Ecto neural progenitor cell (in vitro differentiated cells): Measurements from ENCODE around the gene TAGLN2.
"Not testable (repeated sequence)": the region's sequence is repeated elsewhere in the genome, so short reads cannot be mapped to it uniquely, and the experiment has no call there.

ENCODE experiments used
- DNase-seq: peaks from one replicate; pipeline ENCODE4 v3.0.0-alpha.2; 2018; ENCODE audit warnings: low spot score

The TAGLN2 gene

DNA sequence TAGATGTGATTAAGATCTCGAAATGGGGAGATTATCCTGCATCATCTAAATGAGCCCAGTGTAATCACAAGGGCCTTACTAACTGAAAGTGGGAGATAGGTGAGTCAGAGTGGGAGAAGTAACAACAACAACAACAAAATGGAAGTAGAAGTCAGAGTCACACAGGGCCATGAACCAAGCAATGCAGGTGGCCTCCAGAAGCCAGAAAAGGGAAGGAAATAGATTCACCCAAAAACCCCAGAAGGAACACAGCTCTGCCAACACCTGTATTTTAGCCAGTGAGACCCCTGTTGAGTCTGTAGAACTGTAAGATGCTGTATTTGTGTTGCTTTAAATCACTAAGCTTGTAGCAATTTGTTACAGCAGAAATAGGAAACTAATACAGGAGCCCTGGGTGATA is 4.1 kb downstream of the TAGLN2 start:
- DNase-seq: no peak

DNA sequence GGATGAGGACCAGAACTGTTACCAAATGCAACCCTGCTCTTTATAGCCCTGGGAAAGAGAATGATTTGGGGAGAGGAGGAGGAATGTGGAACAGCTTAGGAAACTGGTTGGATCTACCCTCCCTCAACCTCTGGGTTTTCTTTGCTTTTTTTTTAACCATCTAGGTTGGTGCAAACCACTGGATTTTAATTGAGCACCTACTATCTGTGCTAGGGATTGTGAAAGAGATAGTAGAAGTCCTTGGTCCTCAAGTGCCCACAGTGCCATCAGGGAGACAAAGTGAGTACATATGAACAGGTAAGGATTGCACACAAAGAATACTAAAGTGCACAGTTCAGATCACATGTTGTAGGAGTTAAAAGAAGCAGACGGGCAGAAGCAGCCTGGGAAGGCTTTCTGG is 4.7 kb downstream of the TAGLN2 start:
- DNase-seq: no peak

DNA sequence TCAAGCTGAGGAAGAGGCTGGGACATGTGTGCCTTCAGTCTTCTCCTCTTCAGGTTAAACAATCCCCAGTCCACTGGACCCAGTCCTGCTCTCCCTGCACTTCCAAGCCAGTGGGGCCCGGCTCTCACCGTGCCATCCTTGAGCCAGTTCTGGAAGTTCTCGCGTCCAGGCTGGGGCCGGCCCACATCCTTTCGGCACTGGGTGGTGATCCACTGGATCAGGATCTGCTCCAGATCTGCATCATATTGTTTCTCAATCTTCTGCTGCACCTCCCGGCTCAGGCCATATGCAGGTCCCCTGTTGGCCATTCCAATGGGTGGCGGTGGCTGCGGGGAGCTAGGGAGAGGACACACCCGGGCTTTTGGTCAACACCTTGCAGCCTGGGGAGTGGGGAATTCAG is 5.1 kb downstream of the TAGLN2 start:
- DNase-seq: no peak

DNA sequence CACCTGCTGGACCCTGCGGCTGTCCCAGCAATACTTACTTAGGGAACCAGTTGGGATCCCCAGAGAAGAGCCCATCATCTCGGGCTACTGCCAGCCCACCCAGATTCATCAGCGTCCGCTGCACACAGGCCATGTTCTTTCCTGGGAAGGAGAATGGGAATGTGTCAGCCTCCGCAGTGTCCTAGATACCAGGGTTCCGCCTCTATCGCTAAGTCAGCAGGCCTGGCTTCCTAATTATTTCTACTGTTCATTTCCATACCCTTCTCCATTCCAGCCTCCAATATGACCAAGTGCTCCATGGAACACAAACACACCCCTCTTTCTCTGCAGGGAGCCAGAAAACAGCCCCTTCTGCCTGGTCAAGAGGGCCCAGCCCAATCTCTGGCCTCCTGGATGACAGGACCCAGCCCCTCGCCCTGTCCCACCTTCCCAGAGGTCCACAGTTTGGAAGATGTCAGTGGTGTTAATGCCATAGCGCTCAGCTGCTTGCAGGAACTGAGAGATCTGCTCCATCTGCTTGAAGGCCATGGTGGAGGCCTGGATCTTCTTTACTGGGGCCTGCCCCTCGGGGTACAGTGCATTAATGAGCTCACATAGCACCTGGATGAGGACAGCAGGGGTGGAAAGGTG is 6.0 kb downstream of the TAGLN2 start:
- DNase-seq: no peak

DNA sequence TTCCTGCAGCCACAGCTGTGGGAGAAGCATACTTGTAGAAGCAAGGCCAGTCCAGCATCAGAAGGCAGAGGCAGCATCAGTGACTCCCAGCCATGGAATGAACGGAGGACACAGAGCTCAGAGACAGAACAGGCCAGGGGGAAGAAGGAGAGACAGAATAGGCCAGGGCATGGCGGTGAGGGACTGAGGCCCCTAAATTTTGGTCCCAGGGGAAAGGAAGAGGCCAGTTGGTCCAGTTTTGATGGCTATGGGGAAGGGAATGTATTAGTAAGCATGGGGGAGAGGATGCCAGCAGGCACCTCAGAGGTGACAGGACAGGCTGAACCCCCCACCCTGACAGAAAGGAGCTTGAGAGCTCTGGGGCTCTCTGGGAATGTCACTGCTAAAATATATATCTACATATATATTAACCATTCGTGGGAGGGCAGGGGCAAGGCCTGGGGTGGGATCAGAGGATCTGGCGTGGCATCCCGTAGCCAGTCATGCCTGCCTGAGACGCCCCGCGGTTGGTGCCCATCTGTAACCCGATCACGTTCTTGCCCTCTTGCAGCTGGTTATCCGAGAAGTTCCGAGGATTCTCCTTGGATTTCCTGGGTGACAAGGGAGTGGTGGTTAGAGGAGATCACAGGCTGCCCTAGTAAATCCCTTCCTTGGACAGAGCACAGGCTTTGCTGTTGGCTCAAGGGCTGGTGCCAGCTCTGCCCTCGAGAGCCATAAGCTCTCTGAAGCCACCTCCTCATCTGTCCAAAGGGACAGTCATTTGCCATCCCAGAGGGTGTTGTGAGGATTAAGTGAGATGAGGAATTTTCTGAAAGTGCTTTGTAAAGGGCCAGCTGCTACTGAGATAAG is 6.7 kb downstream of the TAGLN2 start:
- no peak for DNase-seq

DNA sequence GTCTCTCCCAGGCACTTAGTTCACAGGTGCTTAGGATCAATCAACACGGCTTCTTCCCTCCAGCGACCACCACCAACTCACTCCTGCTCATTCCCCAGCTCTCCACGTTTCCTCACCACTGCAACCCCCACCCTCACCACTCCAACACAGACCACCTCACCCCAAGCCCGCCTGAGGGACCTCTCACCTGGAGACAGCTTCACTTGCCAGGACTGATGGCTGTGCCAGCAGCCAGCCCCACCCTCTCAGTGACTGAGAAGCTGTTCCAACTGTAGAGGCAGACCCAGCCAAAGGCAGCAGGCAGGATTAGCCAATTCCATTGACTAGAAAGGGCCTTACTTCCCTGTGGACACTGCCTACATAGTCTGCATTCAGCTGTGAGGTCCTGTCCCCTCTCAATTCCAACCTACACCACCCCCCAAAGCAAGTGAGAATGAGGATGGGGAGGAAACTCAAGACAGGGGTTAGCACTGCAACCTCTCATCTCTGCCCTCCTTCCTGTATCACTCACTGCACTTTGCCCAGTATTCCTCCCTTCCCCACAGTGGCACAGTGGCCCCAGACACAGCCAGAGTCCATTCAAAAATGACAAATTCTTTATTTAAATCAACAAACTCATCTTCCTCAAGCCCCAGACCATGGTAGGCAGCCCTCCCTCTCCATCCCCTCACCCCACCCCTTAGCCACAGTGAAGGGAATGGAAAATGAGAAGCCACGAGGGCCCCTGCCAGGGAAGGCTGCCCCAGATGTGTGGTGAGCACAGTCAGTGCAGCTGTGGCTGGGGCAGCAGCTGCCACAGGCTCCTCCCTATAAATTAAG is 7.6 kb downstream of the TAGLN2 start:
- no peak for DNase-seq

DNA sequence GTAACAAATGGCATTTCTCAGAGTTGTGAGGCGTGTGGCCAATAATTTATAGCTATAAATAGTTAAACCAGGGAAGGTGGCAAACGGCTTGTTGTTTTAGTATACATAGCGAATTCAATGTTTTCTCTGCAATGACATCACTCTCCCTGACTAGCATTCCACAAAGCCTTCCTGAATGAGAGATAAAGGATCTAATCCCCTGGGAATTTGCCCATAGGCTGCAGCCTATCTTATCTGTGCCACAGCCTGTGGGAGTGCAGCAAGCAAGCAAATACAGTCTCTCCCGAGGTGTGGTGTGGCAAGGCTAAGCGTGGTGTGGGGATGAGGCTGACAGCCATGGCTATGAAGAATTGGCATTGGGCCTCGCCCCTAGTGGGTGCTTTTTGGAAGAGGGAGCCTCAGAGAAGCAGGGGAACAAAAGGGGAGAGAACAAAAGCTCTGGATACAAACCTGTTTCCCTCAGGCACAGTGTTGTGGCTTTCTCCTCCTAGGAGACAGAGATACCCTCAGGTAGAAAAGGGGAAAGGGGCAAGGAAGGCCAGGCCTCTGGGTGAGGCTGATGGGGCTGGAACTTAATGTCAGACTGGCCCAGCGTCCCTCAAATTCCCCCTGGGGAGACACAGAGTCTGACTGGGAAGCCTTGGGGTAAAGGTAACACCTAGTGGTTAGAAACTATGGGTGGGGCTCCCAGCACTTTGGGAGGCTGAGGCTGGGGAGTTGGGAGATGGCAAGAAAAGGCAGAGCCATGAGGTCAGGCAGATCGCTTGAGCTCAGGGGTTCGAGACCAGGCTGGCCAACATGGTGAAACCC is 8.9 kb downstream of the TAGLN2 start:
- DNase-seq: no peak

DNA sequence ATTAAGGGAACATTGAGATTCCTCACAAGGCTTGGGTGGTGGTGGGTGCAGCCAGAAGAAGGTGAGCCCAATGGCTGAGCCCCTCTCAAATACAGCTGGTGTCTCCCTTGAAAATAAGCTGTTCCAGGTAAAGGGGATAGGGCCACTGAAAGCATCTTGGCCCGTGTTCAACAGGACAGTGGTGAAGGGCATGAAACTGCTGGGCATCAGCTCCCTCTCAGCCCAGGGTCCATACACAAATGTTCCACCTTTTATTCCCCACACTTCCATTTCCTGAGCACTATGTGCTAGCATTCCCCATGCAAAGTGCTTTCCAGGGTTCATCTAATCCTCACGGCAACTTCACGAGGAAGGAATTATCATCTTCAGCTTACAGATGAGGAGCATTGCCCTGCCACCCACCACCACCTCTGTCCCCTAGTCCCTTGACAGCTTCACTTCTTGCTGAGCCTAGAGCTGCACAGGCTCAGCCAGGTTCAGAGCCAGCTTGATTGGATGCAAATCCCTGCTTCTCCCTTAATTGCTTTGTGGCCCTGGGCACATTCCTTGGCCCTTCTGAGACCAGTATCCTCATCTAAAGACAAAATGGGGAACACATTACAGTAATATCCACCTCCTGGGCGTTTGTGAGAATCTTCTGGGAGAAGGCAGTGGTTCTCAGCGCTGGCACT is 9.6 kb downstream of the TAGLN2 start:
- no peak for DNase-seq

DNA sequence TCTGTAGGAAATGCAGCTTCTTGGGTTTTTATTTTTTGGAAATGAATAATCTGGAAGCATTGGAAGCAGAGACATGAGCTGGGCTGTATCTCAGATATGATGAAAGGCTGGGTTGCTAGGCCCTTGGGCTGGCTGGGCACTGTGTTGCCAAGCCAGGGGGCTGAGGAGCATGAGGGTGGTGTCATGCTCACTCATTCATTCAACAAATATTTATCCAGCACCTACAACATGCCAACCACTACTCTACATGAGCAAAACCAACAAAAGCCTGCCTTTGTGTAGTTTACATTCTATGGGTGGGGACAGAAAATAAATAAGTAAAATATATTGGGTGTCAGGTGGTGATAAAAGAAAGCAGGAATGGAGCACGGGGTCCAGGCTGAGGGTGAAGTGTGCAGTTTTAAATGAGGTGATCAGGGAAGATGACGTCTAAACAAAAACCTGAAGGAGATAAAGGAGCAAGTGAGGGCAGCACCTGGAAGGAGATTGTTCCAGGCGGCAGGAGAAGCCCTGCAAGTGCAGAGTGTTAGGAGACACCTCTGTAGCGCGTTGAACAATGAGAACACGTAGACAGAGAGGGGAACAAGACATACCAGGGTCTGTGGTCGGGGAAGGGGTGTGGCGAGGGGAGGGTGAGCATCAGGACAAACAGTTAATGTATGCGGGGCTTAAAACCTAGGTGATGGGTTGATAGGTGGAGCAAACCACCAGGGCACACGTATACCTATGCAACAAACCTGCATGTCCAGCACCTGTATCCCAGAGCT is 10.9 kb downstream of the TAGLN2 start:
- DNase-seq: no peak

DNA sequence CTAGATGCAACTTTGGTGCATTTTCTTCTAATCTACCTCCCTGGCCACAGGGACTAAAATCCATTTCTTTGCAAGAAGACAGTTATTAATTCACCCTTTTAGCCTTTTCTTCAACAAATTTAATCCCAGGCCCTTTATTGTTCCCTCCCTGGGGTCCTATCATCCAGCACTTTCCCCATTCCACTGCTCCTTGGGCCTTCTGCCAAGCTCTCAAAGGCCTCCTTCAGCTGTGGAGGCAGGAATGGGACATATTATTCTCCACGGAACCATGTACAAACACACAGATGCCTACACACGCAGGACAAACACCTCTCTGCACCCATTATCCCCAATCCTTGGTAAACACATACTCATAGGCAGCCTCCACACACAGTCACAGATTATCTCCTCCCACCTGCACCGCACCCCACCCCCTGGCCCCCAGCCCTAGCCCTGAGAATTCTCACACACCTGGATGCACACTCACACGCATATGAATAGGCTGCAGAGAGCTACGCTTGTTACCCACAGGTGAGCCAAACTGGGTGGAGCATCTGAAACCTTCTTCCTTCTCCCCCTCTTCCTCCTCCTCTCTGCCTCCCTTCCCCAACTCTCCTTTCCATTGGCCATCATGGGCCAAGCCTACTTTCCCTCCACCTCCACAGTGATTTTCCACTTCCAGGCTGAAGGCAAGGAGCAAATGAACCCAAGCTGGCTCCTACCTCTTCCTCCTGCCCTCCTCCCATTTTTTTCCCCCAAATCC is 11.7 kb downstream of the TAGLN2 start:
- no peak for DNase-seq

DNA sequence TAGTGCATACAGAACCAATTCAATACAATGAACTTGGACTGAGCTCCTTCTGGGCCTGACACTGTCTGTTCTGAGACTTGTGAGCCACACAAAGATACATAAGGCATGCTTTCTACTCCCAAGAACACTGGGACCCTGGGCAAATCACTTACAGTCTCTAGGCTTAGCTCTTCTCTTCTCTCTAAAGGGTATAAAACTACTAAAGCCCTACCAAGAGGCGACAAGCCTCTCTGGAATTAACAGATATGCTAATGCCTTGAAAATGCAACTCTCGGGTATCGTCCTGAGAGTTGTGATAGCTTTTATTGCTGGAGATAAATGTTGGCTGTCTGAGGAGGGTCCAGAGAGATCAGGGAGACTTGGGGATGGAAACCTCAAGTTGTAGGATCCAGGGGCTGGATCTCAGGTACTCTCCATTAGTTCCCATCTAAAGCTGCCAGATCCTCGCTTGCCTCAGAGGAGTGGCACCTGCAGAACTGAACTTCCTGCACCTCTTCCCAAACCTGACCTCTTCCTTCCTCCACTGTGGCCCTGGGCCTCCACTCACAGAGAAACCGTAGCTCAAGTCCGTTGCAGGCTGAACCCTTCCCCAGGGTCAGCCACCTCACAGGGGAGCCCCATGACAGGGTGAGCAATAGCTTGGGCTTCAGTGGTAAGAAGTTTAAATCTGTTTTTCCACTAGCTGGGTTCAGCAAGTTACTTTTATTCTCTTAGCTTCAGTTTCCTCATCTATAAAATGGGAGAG is 13.8 kb downstream of the TAGLN2 start:
- no peak for DNase-seq

DNA sequence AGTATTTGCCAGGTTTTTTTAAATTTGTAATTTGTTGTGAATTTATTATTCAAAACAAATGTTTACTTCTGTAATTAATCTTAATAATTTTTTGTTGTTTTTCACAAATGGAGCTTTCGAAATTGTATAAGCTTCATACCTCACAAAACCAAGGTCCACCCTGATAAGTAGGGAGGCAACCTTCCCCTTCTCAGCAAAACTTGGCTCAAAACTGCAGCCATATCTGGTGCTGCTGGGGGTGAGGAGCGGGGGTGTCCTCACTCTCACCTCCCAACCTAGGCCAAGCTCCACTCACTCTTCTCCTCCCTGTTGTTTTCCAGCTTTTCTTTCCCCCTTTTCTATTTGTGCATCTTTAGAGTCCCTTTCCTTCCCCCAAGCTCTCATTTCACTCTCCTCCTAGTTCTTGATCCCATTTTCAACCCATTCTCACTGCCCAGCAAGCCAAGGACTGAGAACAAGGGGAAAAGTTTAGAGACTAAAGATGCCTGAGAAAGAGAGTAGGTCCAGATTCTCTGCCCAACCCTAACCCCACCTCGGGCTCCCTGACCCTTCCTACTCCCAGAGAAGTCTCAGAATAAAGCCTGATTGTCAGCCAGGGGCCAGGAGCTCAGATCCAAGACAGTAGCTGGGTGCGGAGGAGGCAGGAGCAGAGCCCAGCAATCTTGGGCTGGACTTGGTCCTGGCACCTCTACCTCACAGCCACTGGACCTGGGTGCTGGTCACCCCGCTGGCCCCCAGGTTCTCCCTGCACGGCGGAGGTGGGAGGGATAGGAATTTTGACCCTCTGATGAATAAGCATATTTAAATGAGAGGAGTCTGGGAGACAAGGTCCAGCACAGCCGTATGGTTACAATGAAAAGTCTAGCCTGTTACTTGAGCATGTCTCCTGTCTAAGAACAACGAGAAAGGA is 17.0 kb downstream of the TAGLN2 start:
- DNase-seq: no peak

DNA sequence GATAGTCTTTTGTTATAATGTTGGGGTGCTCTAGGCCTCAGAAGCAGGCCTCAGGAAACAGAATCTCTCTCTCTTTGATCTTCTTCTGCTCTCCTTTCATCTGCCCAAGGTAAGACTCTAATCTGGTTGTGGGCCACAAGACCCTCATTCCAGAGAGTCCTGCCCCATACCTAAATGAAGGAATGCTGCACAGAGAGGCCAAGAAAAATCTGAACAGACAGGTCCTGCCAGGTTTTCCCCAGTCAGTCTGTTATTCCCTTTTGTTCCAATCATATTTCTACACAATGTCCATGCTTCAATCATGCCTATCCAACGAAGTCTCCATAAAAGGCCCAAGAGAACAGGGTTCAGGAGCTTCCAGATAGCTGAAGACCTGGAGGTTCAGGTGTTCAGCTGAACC is 18.3 kb downstream of the TAGLN2 start:
- DNase-seq: no peak

DNA sequence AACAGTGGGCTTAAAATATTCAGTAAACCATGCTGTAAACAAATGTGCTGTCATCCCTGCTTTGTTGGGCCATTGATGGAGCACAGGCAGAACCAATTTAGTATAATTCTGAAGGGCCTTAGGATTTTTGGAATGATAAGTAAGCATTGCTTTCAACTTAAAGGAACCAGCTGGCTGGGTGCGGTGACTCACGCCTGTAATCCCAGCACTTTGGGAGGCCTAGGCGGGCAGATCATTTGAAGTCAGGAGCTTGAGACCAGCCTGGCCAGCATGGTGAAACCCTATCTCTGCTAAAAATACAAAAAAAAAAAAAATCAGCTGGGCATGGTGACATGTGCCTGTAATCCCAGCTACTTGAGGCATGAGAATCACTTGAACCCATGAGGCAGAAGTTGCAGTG is 21.3 kb downstream of the TAGLN2 start:
- DNase-seq: not testable (repeated sequence)

DNA sequence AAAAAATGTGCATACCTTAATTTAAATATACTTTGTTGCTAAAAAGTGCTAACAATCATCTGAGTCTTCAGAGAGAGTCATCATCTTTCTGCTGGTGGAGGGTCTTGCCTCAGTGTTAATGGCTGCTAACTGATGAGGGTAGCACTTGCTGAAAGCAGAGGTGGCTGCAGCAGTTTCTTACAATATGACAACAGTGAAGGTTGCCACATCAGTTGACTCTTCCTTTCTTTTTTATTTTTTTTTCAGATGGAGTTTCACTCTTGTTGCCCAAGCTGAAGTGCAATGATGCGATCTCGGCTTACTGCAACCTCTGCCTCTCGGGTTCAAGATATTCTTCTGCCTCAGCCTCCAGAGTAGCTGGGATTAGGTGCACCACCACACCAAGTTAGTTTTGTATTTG is 22.8 kb downstream of the TAGLN2 start:
- DNase-seq: no peak

DNA sequence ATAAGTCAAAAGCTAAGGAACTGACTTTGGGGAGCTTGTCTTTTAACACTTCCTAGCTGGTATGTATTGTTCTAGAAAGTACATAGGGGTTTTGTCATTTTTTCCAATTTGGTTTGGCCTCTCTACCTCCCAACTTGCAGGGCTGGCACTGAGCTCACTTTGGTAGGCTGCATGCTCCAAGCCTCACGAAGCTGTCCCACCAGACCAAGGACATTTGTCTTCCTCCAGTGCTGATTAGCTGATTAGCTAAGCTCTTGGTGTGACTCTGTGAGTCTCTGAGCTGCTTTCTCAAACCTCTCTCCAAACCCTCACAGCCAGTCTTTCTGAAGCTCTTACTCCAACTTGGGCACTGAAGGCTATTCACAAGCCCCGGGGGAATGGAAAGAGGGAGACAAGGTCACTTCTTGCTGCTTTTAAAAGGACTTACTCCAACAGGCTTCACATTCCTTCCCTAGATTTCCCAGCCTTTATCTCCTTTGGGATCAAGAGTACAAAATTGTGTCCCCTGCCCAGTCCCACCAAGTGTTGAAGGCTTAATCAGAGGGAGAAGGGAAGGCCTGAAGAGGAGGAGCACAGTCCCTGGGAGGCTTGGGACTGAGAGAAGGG is 24.4 kb downstream of the TAGLN2 start:
- DNase-seq: no peak

DNA sequence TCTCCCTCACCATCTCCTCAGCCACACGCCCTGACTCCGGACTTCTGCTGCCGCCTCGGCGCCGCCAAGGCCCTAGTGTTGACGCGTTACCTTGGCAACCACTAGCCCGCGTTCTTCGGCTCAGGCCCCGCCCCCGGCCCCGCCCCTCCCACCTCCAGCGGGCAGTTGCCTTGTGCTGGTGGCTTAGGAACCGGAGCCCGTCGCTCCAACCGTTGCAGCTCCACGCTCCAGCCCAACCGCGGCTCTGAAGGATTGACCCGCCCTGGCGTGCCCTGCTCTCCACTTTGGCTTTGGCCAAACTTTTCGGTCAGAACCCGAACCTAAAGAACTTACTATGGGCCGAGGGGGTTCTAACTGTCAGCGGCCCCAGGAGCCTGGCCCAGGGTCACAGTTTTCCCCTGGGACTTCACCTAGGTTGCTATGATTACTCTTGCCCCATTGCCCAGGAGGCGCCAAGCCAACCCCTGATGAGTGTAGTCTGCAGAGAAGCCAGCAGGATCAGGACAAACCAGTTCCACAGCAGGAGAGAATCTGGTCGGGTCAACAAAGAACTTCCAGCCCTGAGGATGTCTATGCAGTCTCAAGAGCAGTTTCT is 25.1 kb downstream of the TAGLN2 start, which contains the start of gene CFAP45:
Gene CFAP45 (minus strand): TSS at position 80 of the 595 bp plus-strand sequence. CDS start 67 bp downstream, at position 13.
- peak; percentile 96 for DNase-seq
